ENCODE data around the gene KLF11. TPM values are rescaled to one million over a fixed set of nuclear protein-coding genes. Genes with fewer than 3 reads are reported as not detected.

The KLF11 gene
- total RNA-seq, 1 donor = 8.3 TPM

DNA sequence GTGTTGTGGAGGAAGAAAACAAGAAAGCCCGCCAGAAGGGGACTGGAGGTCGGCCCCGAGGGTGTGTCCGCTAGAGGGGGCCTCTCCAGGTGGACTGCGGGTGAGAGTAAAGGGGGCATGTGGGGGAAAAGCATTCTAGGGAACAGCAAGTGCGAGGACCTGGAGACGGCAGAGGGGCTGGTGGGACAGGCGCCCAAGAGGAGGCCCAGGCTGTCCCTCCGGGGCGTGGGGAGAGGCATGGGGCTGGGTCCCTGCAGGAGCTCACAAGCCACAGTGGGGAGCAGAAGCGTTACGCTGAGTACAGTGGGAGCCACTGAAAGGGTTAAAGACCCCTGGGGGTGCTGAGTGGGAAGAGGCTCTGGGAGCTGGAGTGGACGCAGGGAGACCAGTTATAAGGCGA is 1.6 kb upstream of the KLF11 start:
- peaks cover 4% of the 10 kb centered on the region for H3K79me2 ChIP-seq (ENCODE audit: insufficient read depth, low read length)
- peaks cover 24% of the 10 kb centered on the region for H3K4me1 ChIP-seq (ENCODE audit: insufficient read depth, low read length)
- DNase-seq (ENCODE audit: insufficient read length, low spot score, missing footprints) = no peak
- H3K27ac ChIP-seq (ENCODE audit: low read depth, low read length) = no peak overlapping the region
- H3K4me3 ChIP-seq (ENCODE audit: insufficient read depth, low read length) = no peak overlapping the region
- H2AFZ ChIP-seq (ENCODE audit: low read length) = no peak overlapping the region
- H4K20me1 ChIP-seq (ENCODE audit: insufficient read depth, low read length) = peaks cover 4% of the 10 kb centered on the region
- no peaks in the 10 kb centered on the region for H3K27me3 ChIP-seq (ENCODE audit: insufficient read depth, low read length)
- H3K4me2 ChIP-seq (ENCODE audit: insufficient read depth, low read length) = no peak overlapping the region
- TF ChIP-seq, protein P1, sequence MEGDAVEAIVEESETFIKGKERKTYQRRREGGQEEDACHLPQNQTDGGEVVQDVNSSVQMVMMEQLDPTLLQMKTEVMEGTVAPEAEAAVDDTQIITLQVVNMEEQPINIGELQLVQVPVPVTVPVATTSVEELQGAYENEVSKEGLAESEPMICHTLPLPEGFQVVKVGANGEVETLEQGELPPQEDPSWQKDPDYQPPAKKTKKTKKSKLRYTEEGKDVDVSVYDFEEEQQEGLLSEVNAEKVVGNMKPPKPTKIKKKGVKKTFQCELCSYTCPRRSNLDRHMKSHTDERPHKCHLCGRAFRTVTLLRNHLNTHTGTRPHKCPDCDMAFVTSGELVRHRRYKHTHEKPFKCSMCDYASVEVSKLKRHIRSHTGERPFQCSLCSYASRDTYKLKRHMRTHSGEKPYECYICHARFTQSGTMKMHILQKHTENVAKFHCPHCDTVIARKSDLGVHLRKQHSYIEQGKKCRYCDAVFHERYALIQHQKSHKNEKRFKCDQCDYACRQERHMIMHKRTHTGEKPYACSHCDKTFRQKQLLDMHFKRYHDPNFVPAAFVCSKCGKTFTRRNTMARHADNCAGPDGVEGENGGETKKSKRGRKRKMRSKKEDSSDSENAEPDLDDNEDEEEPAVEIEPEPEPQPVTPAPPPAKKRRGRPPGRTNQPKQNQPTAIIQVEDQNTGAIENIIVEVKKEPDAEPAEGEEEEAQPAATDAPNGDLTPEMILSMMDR (IDR thresholded peaks at IDR 0.05; ENCODE audit: extremely low read depth, low read depth, low read length) = no peak
- no peaks in the 10 kb centered on the region for H3K9me3 ChIP-seq (ENCODE audit: low read depth, low read length)
- no peaks in the 10 kb centered on the region for H3K36me3 ChIP-seq (ENCODE audit: insufficient read depth, low read length)

DNA sequence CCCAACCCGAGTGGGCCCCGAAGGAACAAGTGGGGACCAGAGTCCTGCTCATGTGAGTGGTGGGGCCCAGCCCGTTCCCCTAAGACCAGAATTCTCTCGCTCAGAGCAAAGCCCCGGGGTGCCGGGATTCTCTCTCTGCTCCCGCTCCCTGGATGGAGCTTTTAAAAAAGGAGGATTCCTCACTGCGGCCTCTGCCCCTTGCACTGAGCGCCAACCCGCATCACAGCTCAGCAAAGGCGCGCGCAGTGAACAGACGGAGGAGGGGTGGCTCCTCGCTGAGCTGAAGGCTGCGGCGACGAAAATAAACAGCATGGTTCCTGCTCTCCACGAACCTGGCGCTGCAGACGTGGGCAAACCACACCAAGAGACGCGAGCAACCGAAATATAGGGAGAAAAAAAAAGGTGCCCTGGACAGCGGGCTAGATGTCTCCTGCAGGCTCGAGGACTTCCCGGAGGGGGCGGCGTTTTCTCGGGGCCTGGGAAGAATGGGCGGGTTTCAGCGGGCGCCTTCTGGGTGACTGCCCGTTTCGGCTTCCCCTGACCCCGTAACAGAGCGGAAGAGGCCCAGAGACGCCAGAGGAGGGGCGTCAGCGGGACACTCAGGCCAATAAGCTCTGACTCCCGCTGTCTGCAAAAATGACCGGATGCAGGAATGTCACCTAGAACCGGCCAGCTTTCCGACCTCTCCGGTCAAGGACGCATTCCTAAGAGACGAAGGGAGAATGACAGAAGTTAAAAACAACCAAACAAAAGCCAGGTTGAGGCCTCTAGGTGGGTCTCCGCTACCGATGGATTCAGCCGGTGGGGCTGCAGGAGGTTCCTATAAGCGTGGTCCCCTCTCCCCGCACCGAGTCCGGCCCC is 819 bp upstream of the KLF11 start:
- Histone ChIP-seq H3K27ac (ENCODE audit: low read depth, low read length) (peak overlapping the region; percentile 41), H3K4me3 (ENCODE audit: insufficient read depth, low read length) (peak overlapping the region; percentile 65), H3K79me2 (ENCODE audit: insufficient read depth, low read length) (peaks cover 4% of the 10 kb centered on the region), H3K36me3 (ENCODE audit: insufficient read depth, low read length) (no peaks in the 10 kb centered on the region), H3K9me3 (ENCODE audit: low read depth, low read length) (no peaks in the 10 kb centered on the region), H4K20me1 (ENCODE audit: insufficient read depth, low read length) (peaks cover 4% of the 10 kb centered on the region), H3K27me3 (ENCODE audit: insufficient read depth, low read length) (no peaks in the 10 kb centered on the region), H2AFZ (ENCODE audit: low read length) (peak overlapping the region; percentile 84), H3K4me1 (ENCODE audit: insufficient read depth, low read length) (peaks cover 16% of the 10 kb centered on the region), H3K4me2 (ENCODE audit: insufficient read depth, low read length) (peak overlapping the region; percentile 80)
- TF ChIP-seq, protein P1 (IDR thresholded peaks at IDR 0.05; ENCODE audit: extremely low read depth, low read depth, low read length) = no peak
- peak; percentile 92 for DNase-seq (ENCODE audit: insufficient read length, low spot score, missing footprints)

DNA sequence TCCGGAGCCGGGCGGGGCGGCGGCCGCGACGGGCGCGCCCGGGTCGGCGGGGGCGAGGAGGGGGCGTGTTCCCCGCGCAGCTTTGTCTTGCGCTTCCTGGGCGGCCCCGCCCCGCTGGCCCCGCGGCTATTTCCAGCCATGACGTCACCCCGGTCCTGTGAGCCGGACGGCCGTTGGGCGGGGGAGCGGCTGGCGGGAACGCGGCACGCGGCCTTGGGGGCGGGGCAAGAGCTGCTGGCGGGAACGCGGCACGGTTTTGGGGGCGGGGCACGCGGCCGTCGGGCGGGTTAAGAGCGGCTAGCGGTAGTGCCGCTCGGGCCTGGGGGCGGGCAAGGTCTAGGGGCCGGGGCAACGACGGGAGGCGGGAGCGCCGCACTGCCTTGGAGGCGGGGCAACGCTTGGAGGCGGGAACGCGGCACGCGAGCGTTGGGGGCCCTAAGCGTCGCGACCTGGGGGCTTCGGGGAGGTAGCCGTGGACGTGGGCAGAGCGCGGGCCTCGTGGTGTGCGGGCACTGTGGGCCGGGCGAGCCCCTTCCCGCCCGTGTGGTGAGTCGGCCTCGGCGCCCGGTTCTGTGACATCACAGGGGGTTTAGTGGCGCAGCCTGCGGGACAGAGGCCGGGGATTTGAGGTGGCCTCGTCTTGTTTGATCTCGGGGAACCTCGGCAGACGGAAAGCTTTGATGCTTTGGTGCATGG is 704 bp downstream of the KLF11 start:
- peak; percentile 100 for DNase-seq (ENCODE audit: insufficient read length, low spot score, missing footprints)
- H3K4me3 ChIP-seq (ENCODE audit: insufficient read depth, low read length) = peak overlapping the region; percentile 73

More for the DNA sequence above, 704 bp downstream of the KLF11 start:
- no peaks in the 10 kb centered on the region for H3K27me3 ChIP-seq (ENCODE audit: insufficient read depth, low read length)
- peaks cover 4% of the 10 kb centered on the region for H3K79me2 ChIP-seq (ENCODE audit: insufficient read depth, low read length)
- H2AFZ ChIP-seq (ENCODE audit: low read length) = peak overlapping the region; percentile 56
- H3K27ac ChIP-seq (ENCODE audit: low read depth, low read length) = peak overlapping the region; percentile 41
- peaks cover 10% of the 10 kb centered on the region for H3K36me3 ChIP-seq (ENCODE audit: insufficient read depth, low read length)
- H3K4me1 ChIP-seq (ENCODE audit: insufficient read depth, low read length) = peaks cover 6% of the 10 kb centered on the region
- TF ChIP-seq, protein P1 (IDR thresholded peaks at IDR 0.05; ENCODE audit: extremely low read depth, low read depth, low read length) = no peak
- peaks cover 4% of the 10 kb centered on the region for H4K20me1 ChIP-seq (ENCODE audit: insufficient read depth, low read length)
- H3K9me3 ChIP-seq (ENCODE audit: low read depth, low read length) = no peaks in the 10 kb centered on the region
- peak overlapping the region; percentile 74 for H3K4me2 ChIP-seq (ENCODE audit: insufficient read depth, low read length)

Measured in osteoblast (primary cell).